ENCODE results near the gene GALNT18.
A peak's percentile ranks its signal among the peaks of the same experiment; 100 is the strongest.

GALNT18 gene

GRCh38 chr11:11407065-11407762 is 214.6 kb downstream of the GALNT18 start:
- no peak for DNase-seq (ENCODE audit: low read depth)

- no peak for DNase-seq (ENCODE audit: low read depth)
These were observed 215.2 kb downstream of the GALNT18 start for GRCh38 chr11:11406652-11407051.

GRCh38 chr11:11403763-11404725 is 217.8 kb downstream of the GALNT18 start:
- no peak for DNase-seq (ENCODE audit: low read depth)

GRCh38 chr11:11401960-11402535 is 219.8 kb downstream of the GALNT18 start:
- no peak for DNase-seq (ENCODE audit: low read depth)

- DNase-seq (ENCODE audit: low read depth), result no peak
These were observed 221.1 kb downstream of the GALNT18 start for GRCh38 chr11:11400635-11401232.

DNA sequence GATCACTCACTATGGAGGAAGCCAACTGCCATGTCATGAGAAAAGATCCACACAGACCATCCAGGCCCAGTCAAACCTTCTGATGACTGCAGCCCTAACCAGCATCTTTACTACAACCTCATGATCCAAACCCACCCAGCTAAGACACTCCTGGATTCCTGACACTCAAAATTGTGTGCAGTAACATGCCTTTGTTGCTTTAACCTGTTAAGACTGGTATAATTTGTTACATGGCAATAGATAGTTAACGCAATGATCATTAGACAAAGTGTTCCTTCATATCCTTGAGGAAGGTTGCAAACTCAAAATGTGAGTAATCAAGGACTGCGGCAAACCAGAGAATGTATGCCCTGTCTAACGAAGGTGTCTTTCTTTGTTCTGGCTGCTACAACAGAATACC is 221.7 kb downstream of the GALNT18 start:
- DNase-seq (ENCODE audit: low read depth), result no peak

DNA sequence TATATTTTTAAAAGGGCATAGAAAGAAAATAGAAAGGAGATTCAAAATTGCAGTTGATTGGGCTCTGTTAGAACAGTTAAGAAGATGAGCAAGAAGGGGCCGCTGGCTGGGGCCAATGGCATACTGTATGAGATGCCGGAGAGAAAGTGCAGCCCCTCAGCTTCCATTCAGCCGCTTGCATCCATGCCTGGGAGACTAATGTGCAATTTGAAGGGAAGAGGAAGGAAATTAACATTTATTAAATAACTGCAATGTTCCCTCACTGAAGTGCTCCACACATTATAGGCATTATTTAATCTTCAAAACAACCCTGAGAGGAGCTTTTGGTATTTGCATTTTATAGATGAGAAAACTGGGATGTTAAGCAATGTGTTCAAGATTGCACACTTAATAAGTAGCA is 224.0 kb downstream of the GALNT18 start:
- no peak for DNase-seq (ENCODE audit: low read depth)

DNA sequence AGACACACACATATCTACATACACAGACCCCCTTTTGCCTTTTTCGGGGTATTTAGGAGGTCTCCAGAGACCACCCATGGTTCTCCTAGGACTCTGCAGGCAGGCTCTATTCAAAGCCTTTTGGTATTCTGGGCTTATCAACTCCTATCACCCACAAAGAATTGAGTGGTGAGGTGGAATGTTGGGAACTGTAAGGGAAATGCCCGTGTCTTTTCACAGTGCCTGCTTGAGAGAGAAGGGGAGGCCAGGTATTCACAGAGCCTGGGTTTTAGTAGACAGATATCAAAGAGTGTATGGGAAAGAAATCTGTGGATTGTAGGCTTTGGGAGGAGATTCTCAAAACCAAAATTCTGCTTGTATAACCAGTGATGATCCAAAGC is 224.8 kb downstream of the GALNT18 start:
- no peak for DNase-seq (ENCODE audit: low read depth)

- DNase-seq (ENCODE audit: low read depth), result no peak
These were observed 225.3 kb downstream of the GALNT18 start for GRCh38 chr11:11396301-11397035.

- DNase-seq (ENCODE audit: low read depth), result no peak
These were observed 226.7 kb downstream of the GALNT18 start for GRCh38 chr11:11395126-11395525.

- no peak for DNase-seq (ENCODE audit: low read depth)
These were observed 227.6 kb downstream of the GALNT18 start for GRCh38 chr11:11394241-11394640.

GRCh38 chr11:11391796-11392463 is 229.9 kb downstream of the GALNT18 start:
- DNase-seq (ENCODE audit: low read depth), result peak; percentile 85

DNA sequence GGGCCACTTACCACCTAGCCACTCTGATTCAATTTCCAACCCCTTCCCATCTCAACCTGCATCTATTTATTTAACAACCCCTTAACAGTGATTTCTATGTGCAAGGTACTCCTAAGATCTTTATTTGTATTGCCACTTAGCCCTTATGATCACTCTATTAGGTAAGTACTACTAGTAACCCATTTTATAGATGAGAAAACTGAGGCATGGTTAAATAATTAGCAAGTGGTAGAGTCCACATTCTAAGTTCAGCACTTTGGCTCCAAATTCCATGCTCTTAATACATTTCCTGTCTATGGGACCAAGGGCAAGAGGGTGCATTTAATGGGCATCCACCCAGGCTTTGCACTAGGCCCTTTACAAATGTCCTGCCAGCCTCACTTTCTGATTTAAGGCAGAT is 230.6 kb downstream of the GALNT18 start:
- no peak for DNase-seq (ENCODE audit: low read depth)

- DNase-seq (ENCODE audit: low read depth), result no peak
These were observed 231.6 kb downstream of the GALNT18 start for GRCh38 chr11:11390068-11390771.

DNA sequence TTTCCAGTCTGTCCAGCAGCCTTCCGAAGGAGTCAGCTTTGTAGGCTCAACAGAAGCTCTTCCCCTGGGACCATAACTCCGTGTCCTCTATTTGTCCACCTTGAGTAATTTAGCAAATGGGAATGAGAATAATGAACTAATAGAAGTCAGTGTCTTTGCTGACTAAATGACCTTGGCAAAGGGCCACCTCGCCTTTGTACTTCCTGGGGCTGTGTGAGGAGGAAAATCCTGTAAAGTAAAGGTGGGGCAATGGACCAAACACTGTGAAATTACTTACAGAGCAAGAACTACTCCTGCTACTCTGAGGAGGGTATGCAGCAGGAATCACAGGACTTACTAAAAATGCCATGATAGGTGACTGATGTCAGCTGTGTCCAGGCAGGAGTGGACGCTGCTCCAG is 232.6 kb downstream of the GALNT18 start:
- no peak for DNase-seq (ENCODE audit: low read depth)

DNA sequence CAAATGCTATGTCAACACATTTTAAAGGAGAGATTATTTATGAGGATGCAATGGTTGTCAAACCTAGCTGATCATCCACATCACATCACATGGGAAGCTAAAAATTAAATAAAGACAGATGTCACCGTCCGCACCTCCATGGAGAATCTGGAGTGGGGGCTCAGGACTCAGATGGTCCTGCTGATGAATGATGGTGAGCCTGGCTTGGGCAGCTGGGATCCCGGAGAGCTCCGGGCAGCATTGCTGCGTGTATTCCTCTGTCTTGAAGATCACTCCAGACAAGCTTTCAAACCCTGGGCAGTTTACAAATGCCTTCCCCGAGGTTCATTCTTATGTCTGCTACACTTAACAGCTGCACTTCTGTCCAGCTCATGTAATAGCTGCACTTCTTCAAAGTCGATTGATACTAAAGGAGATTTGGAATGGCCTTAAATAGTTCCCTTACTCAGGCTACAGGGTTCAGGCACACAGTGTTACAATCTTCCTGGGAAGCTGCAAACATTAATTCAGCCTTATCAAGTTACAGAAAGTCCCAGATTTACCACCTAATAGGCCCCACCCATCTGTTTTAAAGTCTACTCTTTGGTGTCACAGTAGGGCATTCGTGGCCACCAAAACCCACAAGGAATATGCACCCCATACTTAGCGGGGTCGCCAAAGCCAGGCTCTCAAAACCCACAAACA is 234.0 kb downstream of the GALNT18 start:
- no peak for DNase-seq (ENCODE audit: low read depth)

DNA sequence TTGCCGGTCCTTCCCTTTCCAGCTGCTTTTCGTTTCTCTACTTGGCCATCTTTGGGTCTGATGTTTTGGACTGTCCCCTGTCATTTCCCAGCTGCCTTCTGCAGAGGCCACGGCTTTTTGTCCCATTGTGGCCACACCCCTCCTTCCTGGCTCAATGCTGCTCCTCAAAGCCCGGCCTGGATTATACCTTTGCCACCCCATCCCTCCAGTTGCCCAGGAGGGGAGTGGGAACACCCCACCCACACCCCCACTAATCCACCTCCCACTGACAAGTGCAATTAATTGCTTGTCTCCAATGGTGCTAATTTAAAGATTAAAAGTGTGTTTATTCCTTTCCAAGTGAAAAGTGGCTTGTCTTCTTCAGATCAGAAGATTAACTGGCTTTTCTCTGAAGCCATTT is 234.6 kb downstream of the GALNT18 start:
- no peak for DNase-seq (ENCODE audit: low read depth)

GRCh38 chr11:11384829-11385228 is 237.0 kb downstream of the GALNT18 start:
- DNase-seq (ENCODE audit: low read depth), result no peak

GRCh38 chr11:11383995-11384394 is 237.8 kb downstream of the GALNT18 start:
- no peak for DNase-seq (ENCODE audit: low read depth)
